Measurements from ENCODE around the gene FAM107B. TPM values are rescaled to one million over a fixed set of nuclear protein-coding genes. Genes with fewer than 3 reads are reported as not detected.
A peak's percentile ranks its signal among the peaks of the same experiment; 100 is the strongest.

FAM107B gene
- total and polyA plus RNA-seq, 2 experiments from 2014 or later: 11.0 to 17.6 TPM

- Histone ChIP-seq H4K20me1 (replicated peaks; ENCODE audit: insufficient read depth) (no peaks in the 10 kb centered on the region), H3K79me2 (replicated peaks; ENCODE audit: insufficient read depth) (no peaks in the 10 kb centered on the region), H3K27ac (ENCODE audit: low read depth) (no peak overlapping the region), H3K27me3 (ENCODE audit: insufficient read depth) (no peaks in the 10 kb centered on the region), H3K4me2 (no peak overlapping the region), H3K9me2 (ENCODE audit: insufficient read depth) (no peaks in the 10 kb centered on the region), H2AFZ (peak overlapping the region; percentile 18), H3K4me3 (no peak overlapping the region), H3K4me1 (ENCODE audit: insufficient read depth) (peaks cover 22% of the 10 kb centered on the region), H3F3A (replicated peaks; ENCODE audit: low read depth) (no peaks in the 10 kb centered on the region), H3K36me3 (ENCODE audit: insufficient read depth) (no peaks in the 10 kb centered on the region)
- H3K4me3 Mint-ChIP-seq: no peak overlapping the region
- DNase-seq (ENCODE audit: low spot score): no peak
- ATAC-seq: no peak
- no peak overlapping the region for H3K27ac Mint-ChIP-seq
- H3K27me3 Mint-ChIP-seq (ENCODE audit: insufficient read depth, low read depth, poor library complexity): no peaks in the 10 kb centered on the region
- no peak for TF ChIP-seq ZNF331 (CRISPR knock-in tag; IDR thresholded peaks at IDR 0.05; ENCODE audit: low read depth)
- TF ChIP-seq ETS1 (IDR thresholded peaks at IDR 0.05): no peak
- TF ChIP-seq JUNB (IDR thresholded peaks at IDR 0.05; ENCODE audit: unreplicated experiment): no peak
- TF ChIP-seq CREB1 (CRISPR knock-in tag; IDR thresholded peaks at IDR 0.05; ENCODE audit: low read depth): no peak
- no peak for TF ChIP-seq REST (IDR thresholded peaks at IDR 0.05; ENCODE audit: unreplicated experiment)
- no peak for TF ChIP-seq EZH2phosphoT487 (IDR thresholded peaks at IDR 0.05; ENCODE audit: unreplicated experiment)
- TF ChIP-seq, protein P1, sequence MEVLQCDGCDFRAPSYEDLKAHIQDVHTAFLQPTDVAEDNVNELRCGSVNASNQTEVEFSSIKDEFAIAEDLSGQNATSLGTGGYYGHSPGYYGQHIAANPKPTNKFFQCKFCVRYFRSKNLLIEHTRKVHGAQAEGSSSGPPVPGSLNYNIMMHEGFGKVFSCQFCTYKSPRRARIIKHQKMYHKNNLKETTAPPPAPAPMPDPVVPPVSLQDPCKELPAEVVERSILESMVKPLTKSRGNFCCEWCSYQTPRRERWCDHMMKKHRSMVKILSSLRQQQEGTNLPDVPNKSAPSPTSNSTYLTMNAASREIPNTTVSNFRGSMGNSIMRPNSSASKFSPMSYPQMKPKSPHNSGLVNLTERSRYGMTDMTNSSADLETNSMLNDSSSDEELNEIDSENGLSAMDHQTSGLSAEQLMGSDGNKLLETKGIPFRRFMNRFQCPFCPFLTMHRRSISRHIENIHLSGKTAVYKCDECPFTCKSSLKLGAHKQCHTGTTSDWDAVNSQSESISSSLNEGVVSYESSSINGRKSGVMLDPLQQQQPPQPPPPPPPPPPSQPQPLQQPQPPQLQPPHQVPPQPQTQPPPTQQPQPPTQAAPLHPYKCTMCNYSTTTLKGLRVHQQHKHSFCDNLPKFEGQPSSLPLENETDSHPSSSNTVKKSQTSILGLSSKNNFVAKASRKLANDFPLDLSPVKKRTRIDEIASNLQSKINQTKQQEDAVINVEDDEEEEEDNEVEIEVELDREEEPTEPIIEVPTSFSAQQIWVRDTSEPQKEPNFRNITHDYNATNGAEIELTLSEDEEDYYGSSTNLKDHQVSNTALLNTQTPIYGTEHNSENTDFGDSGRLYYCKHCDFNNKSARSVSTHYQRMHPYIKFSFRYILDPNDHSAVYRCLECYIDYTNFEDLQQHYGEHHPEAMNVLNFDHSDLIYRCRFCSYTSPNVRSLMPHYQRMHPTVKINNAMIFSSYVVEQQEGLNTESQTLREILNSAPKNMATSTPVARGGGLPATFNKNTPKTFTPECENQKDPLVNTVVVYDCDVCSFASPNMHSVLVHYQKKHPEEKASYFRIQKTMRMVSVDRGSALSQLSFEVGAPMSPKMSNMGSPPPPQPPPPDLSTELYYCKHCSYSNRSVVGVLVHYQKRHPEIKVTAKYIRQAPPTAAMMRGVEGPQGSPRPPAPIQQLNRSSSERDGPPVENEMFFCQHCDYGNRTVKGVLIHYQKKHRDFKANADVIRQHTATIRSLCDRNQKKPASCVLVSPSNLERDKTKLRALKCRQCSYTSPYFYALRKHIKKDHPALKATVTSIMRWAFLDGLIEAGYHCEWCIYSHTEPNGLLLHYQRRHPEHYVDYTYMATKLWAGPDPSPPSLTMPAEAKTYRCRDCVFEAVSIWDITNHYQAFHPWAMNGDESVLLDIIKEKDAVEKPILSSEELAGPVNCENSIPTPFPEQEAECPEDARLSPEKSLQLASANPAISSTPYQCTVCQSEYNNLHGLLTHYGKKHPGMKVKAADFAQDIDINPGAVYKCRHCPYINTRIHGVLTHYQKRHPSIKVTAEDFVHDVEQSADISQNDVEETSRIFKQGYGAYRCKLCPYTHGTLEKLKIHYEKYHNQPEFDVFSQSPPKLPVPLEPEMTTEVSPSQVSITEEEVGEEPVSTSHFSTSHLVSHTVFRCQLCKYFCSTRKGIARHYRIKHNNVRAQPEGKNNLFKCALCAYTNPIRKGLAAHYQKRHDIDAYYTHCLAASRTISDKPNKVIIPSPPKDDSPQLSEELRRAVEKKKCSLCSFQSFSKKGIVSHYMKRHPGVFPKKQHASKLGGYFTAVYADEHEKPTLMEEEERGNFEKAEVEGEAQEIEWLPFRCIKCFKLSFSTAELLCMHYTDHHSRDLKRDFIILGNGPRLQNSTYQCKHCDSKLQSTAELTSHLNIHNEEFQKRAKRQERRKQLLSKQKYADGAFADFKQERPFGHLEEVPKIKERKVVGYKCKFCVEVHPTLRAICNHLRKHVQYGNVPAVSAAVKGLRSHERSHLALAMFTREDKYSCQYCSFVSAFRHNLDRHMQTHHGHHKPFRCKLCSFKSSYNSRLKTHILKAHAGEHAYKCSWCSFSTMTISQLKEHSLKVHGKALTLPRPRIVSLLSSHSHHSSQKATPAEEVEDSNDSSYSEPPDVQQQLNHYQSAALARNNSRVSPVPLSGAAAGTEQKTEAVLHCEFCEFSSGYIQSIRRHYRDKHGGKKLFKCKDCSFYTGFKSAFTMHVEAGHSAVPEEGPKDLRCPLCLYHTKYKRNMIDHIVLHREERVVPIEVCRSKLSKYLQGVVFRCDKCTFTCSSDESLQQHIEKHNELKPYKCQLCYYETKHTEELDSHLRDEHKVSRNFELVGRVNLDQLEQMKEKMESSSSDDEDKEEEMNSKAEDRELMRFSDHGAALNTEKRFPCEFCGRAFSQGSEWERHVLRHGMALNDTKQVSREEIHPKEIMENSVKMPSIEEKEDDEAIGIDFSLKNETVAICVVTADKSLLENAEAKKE (CRISPR knock-in tag; IDR thresholded peaks at IDR 0.05): no peak
- no peak for TF ChIP-seq POLR2AphosphoS5 (IDR thresholded peaks at IDR 0.05; ENCODE audit: low read depth)
- TF ChIP-seq ZNF114 (CRISPR knock-in tag; IDR thresholded peaks at IDR 0.05): no peak
- TF ChIP-seq EZH2 (IDR thresholded peaks at IDR 0.05; ENCODE audit: low read depth, unreplicated experiment): no peak
- TF ChIP-seq, protein P2, sequence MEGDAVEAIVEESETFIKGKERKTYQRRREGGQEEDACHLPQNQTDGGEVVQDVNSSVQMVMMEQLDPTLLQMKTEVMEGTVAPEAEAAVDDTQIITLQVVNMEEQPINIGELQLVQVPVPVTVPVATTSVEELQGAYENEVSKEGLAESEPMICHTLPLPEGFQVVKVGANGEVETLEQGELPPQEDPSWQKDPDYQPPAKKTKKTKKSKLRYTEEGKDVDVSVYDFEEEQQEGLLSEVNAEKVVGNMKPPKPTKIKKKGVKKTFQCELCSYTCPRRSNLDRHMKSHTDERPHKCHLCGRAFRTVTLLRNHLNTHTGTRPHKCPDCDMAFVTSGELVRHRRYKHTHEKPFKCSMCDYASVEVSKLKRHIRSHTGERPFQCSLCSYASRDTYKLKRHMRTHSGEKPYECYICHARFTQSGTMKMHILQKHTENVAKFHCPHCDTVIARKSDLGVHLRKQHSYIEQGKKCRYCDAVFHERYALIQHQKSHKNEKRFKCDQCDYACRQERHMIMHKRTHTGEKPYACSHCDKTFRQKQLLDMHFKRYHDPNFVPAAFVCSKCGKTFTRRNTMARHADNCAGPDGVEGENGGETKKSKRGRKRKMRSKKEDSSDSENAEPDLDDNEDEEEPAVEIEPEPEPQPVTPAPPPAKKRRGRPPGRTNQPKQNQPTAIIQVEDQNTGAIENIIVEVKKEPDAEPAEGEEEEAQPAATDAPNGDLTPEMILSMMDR (conservative IDR thresholded peaks at IDR 0.05; ENCODE audit: low read depth in 2 of 2): no peak
- H3K9me3 Mint-ChIP-seq: peaks cover 9% of the 10 kb centered on the region; the same call in 2 of the 3 replicates
- 0 out of 3 replicates have a peak, but pooled peaks cover 3% of the 10 kb centered on the region for H3K36me3 Mint-ChIP-seq (ENCODE audit: low read depth)
- H3K4me1 Mint-ChIP-seq: peaks cover 24% of the 10 kb centered on the region
Observed at GRCh38 chr10:14670551-14671240, 104.0 kb downstream of the FAM107B start.

All from GM23338 (cell line).